GM18858 (cell line): ENCODE results near the gene PIGS.
"Not testable (repeated sequence)": the region's sequence is repeated elsewhere in the genome, so short reads cannot be mapped to it uniquely, and the experiment has no call there.

Experiments used
- ATAC-seq: cut with Tn5 transposase; IDR thresholded peaks from one replicate; pipeline ENCODE4 v1.9.1; 2021; ENCODE audit not compliant: unreplicated experiment

The PIGS gene

GRCh38 chr17:28532050-28532960, 39.0 kb downstream of the PIGS start:
- no peak for ATAC-seq

GRCh38 chr17:28530926-28531325, 40.4 kb downstream of the PIGS start:
- no peak for ATAC-seq

GRCh38 chr17:28530250-28530649, 41.1 kb downstream of the PIGS start:
- ATAC-seq, result no peak

- no peak for ATAC-seq
These were observed 42.3 kb downstream of the PIGS start for GRCh38 chr17:28529013-28529400.

GRCh38 chr17:28528327-28529012, 42.9 kb downstream of the PIGS start:
- ATAC-seq, result no peak

GRCh38 chr17:28527859-28528258, 43.5 kb downstream of the PIGS start:
- ATAC-seq, result no peak

- ATAC-seq, result no peak
These were observed 44.1 kb downstream of the PIGS start for GRCh38 chr17:28527181-28527681.

GRCh38 chr17:28526381-28526780, 44.9 kb downstream of the PIGS start:
- ATAC-seq, result no peak

- ATAC-seq, result no peak
These were observed 46.6 kb downstream of the PIGS start for GRCh38 chr17:28524476-28525424.

GRCh38 chr17:28523876-28524275, 47.4 kb downstream of the PIGS start:
- ATAC-seq, result no peak

- ATAC-seq, result no peak
These were observed 48.1 kb downstream of the PIGS start for GRCh38 chr17:28523186-28523585.

GRCh38 chr17:28522281-28522680, 49.0 kb downstream of the PIGS start:
- not testable (repeated sequence) for ATAC-seq

GRCh38 chr17:28521311-28522085, 49.8 kb downstream of the PIGS start:
- no peak for ATAC-seq

- ATAC-seq, result no peak
These were observed 50.6 kb downstream of the PIGS start for GRCh38 chr17:28520687-28521086.

GRCh38 chr17:28519236-28519635, 52.1 kb downstream of the PIGS start:
- no peak for ATAC-seq

- ATAC-seq, result no peak
These were observed 52.7 kb downstream of the PIGS start for GRCh38 chr17:28518578-28518977.

- no peak for ATAC-seq
These were observed 53.2 kb downstream of the PIGS start for GRCh38 chr17:28518132-28518531.

- no peak for ATAC-seq
These were observed 55.8 kb downstream of the PIGS start for GRCh38 chr17:28515518-28515917.

GRCh38 chr17:28514561-28515002, 56.7 kb downstream of the PIGS start:
- no peak for ATAC-seq

- no peak for ATAC-seq
These were observed 57.8 kb downstream of the PIGS start for GRCh38 chr17:28513476-28513875.
